ENCODE data around the gene ZMYND10.

ZMYND10 gene

GRCh38 chr3:50342813-50343633 is 2.5 kb downstream of the ZMYND10 start:
- CTCF ChIA-PET = no interaction called here
- POLR2A ChIA-PET = no interaction called here
- no peak for TF ChIP-seq FOXK2 (IDR thresholded peaks at IDR 0.05)
- TF ChIP-seq ELF4 (IDR thresholded peaks at IDR 0.05) = no peak
- TF ChIP-seq ZNF384 (IDR thresholded peaks at IDR 0.05) = no peak
- TF ChIP-seq TARDBP (IDR thresholded peaks at IDR 0.05) = no peak
- TF ChIP-seq LEF1 (IDR thresholded peaks at IDR 0.05; ENCODE audit: borderline replicate concordance) = no peak
- no peak for TF ChIP-seq FOXM1 (IDR thresholded peaks at IDR 0.05; ENCODE audit: borderline replicate concordance)
- TF ChIP-seq FOXA1 (IDR thresholded peaks at IDR 0.05) = no peak
- no peak for TF ChIP-seq SP1 (IDR thresholded peaks at IDR 0.05)
- TF ChIP-seq HDGF (IDR thresholded peaks at IDR 0.05; ENCODE audit: borderline replicate concordance) = no peak
- TF ChIP-seq ARNT (IDR thresholded peaks at IDR 0.05) = no peak
- no peak for TF ChIP-seq L3MBTL2 (conservative IDR thresholded peaks at IDR 0.05)
- no peak for TF ChIP-seq NFRKB (IDR thresholded peaks at IDR 0.05)
- DNase-seq (ENCODE audit: extremely low spot score) = no peak

GRCh38 chr3:50341996-50342650 is 3.4 kb downstream of the ZMYND10 start:
- ChIA-PET CTCF (no interaction called here), POLR2A (interaction anchor here (1.0 kb wide), 1 partner anchor 15 kb away, joined by 5 read pairs; no protein-coding TSS in a partner anchor)
- DNase-seq (ENCODE audit: extremely low spot score) = no peak
- TF ChIP-seq SP1 (IDR thresholded peaks at IDR 0.05) (no peak), CTBP1 (IDR thresholded peaks at IDR 0.05; ENCODE audit: borderline replicate concordance) (no peak), ELF4 (IDR thresholded peaks at IDR 0.05) (no peak), FOXM1 (IDR thresholded peaks at IDR 0.05; ENCODE audit: borderline replicate concordance) (no peak), TARDBP (IDR thresholded peaks at IDR 0.05) (no peak), SUZ12 (IDR thresholded peaks at IDR 0.05) (no peak), FOXA1 (IDR thresholded peaks at IDR 0.05) (no peak), BHLHE40 (IDR thresholded peaks at IDR 0.05; ENCODE audit: borderline replicate concordance) (no peak), L3MBTL2 (conservative IDR thresholded peaks at IDR 0.05) (no peak)

- CTCF ChIA-PET = no interaction called here
- POLR2A ChIA-PET = interaction anchor here (1.0 kb wide), 1 partner anchor 14 kb away, joined by 5 read pairs; no protein-coding TSS in a partner anchor
- no peak for DNase-seq (ENCODE audit: extremely low spot score)
- no peak for TF ChIP-seq FOXK2 (IDR thresholded peaks at IDR 0.05)
- no peak for TF ChIP-seq LEF1 (IDR thresholded peaks at IDR 0.05; ENCODE audit: borderline replicate concordance)
- no peak for TF ChIP-seq FOXM1 (IDR thresholded peaks at IDR 0.05; ENCODE audit: borderline replicate concordance)
- no peak for TF ChIP-seq HDGF (IDR thresholded peaks at IDR 0.05; ENCODE audit: borderline replicate concordance)
- no peak for TF ChIP-seq BHLHE40 (IDR thresholded peaks at IDR 0.05; ENCODE audit: borderline replicate concordance)
- no peak for TF ChIP-seq ELF4 (IDR thresholded peaks at IDR 0.05)
Observed at GRCh38 chr3:50341537-50341936, 4.0 kb downstream of the ZMYND10 start.

- CTCF ChIA-PET = no interaction called here
- no peak for TF ChIP-seq ZNF384 (IDR thresholded peaks at IDR 0.05)
- TF ChIP-seq ELF4 (IDR thresholded peaks at IDR 0.05) = no peak
- no peak for TF ChIP-seq LEF1 (IDR thresholded peaks at IDR 0.05; ENCODE audit: borderline replicate concordance)
- no peak for TF ChIP-seq CTBP1 (IDR thresholded peaks at IDR 0.05; ENCODE audit: borderline replicate concordance)
- TF ChIP-seq FOXM1 (IDR thresholded peaks at IDR 0.05; ENCODE audit: borderline replicate concordance) = no peak
- no peak for TF ChIP-seq FOXK2 (IDR thresholded peaks at IDR 0.05)
- TF ChIP-seq TARDBP (IDR thresholded peaks at IDR 0.05) = no peak
- TF ChIP-seq SP1 (IDR thresholded peaks at IDR 0.05) = no peak
- no peak for TF ChIP-seq L3MBTL2 (conservative IDR thresholded peaks at IDR 0.05)
- no peak for TF ChIP-seq ARNT (IDR thresholded peaks at IDR 0.05)
- POLR2A ChIA-PET = no interaction called here
Observed at GRCh38 chr3:50340448-50341329, 4.8 kb downstream of the ZMYND10 start, which contains the start of gene RASSF1. Gene RASSF1, minus strand, starts transcription at chr3:50340836. Its CDS starts 31 bp downstream, at chr3:50340805.

GRCh38 chr3:50340147-50340447 is 5.4 kb downstream of the ZMYND10 start:
- ChIA-PET POLR2A (no interaction called here), CTCF (no interaction called here)
- TF ChIP-seq NFRKB (IDR thresholded peaks at IDR 0.05) (no peak), BHLHE40 (IDR thresholded peaks at IDR 0.05; ENCODE audit: borderline replicate concordance) (no peak), TARDBP (IDR thresholded peaks at IDR 0.05) (no peak), FOXA1 (IDR thresholded peaks at IDR 0.05) (no peak), SP1 (IDR thresholded peaks at IDR 0.05) (no peak)
- no peak for DNase-seq (ENCODE audit: extremely low spot score)

More at GRCh38 chr3:50340448-50341329, 4.8 kb downstream of the ZMYND10 start, which contains the start of gene RASSF1:
- no peak for DNase-seq (ENCODE audit: extremely low spot score)

GRCh38 chr3:50339485-50340146 is 5.9 kb downstream of the ZMYND10 start:
- DNase-seq (ENCODE audit: extremely low spot score) = no peak
- ChIA-PET CTCF (interaction anchor here (0.6 kb wide), 1 partner anchor 79 kb away, joined by 3 read pairs; no protein-coding TSS in a partner anchor), POLR2A (interaction anchor here (3.9 kb wide), 1 partner anchor 11 kb away, joined by 119 read pairs; the partner anchor contains the start of genes CYB561D2 and NPRL2)

More at GRCh38 chr3:50339485-50340146, 5.9 kb downstream of the ZMYND10 start:
- no peak for TF ChIP-seq BHLHE40 (IDR thresholded peaks at IDR 0.05; ENCODE audit: borderline replicate concordance)
- no peak for TF ChIP-seq SP1 (IDR thresholded peaks at IDR 0.05)
- no peak for TF ChIP-seq LEF1 (IDR thresholded peaks at IDR 0.05; ENCODE audit: borderline replicate concordance)
- TF ChIP-seq NFRKB (IDR thresholded peaks at IDR 0.05) = no peak
- no peak for TF ChIP-seq FOXM1 (IDR thresholded peaks at IDR 0.05; ENCODE audit: borderline replicate concordance)
- TF ChIP-seq PKNOX1 (IDR thresholded peaks at IDR 0.05) = no peak
- no peak for TF ChIP-seq SUZ12 (IDR thresholded peaks at IDR 0.05)
- TF ChIP-seq TARDBP (IDR thresholded peaks at IDR 0.05) = no peak
- TF ChIP-seq ARNT (IDR thresholded peaks at IDR 0.05) = no peak
- no peak for TF ChIP-seq ZNF384 (IDR thresholded peaks at IDR 0.05)
- TF ChIP-seq L3MBTL2 (conservative IDR thresholded peaks at IDR 0.05) = no peak
- TF ChIP-seq ELF4 (IDR thresholded peaks at IDR 0.05) = no peak
- no peak for TF ChIP-seq HDGF (IDR thresholded peaks at IDR 0.05; ENCODE audit: borderline replicate concordance)
- no peak for TF ChIP-seq FOXK2 (IDR thresholded peaks at IDR 0.05)
- no peak for TF ChIP-seq CTBP1 (IDR thresholded peaks at IDR 0.05; ENCODE audit: borderline replicate concordance)
- TF ChIP-seq FOXA1 (IDR thresholded peaks at IDR 0.05) = no peak

All from HEK293T (cell line).